ENCODE data around the gene OR56A5.

GRCh38 chr11:5992604-5993251 is 24.4 kb upstream of the OR56A5 start:
- TF ChIP-seq CTCF (IDR thresholded peaks at IDR 0.05) (peak in 3 of 6 experiments; percentile 46 to 55 (median 51)), POLR2A (IDR thresholded peaks at IDR 0.05) (no peak)
